HL-60 (cell line): ENCODE results near the gene RFLNA.

ENCODE experiments used
- DNase-seq, 2 experiments: peaks; one replicate each; pipeline ENCODE4 v3.0.0-alpha.2; 2010 to 2020; ENCODE audit warnings: low read depth in 1 of 2, low spot score in 1 of 2
- H3K27ac ChIP-seq: fragments of 250-450 bp; sonication (Bioruptor Pico); replicated peaks from 2 replicates; pipeline ENCODE4 v1.5.1; 2020; ENCODE audit warnings: mild to moderate bottlenecking, moderate library complexity
- H3K27me3 ChIP-seq: fragments of 250-450 bp; sonication (Bioruptor Pico); 2 replicates; pipeline ENCODE4 v1.5.1; 2021; ENCODE audit warnings: mild to moderate bottlenecking, moderate library complexity; ENCODE audit not compliant: insufficient read depth, poor library complexity, severe bottlenecking
- H3K4me3 ChIP-seq: replicated peaks from 2 replicates; pipeline ENCODE4 v1.5.1; 2011; ENCODE audit warnings: mild to moderate bottlenecking, control low read depth, low read length; ENCODE audit not compliant: insufficient read depth
- GABPA ChIP-seq: IDR thresholded peaks from 2 replicates; pipeline ENCODE4 v1.6.1; 2012; ENCODE audit warnings: low read depth
- POLR2AphosphoS5 ChIP-seq: IDR thresholded peaks from 2 replicates; pipeline ENCODE4 v1.6.1; 2012; ENCODE audit warnings: low read depth
- SPI1 ChIP-seq: IDR thresholded peaks from 2 replicates; pipeline ENCODE4 v1.6.1; 2012; ENCODE audit warnings: low read depth, mild to moderate bottlenecking, borderline replicate concordance
- TF ChIP-seq, protein P1 (sequence below): IDR thresholded peaks from one replicate; pipeline ENCODE4 v1.5.1; 2011; ENCODE audit warnings: low read length, control low read depth, inconsistent platforms; ENCODE audit not compliant: insufficient read depth
- TF ChIP-seq, protein P2 (sequence below): IDR thresholded peaks from 2 replicates; pipeline ENCODE4 v1.6.1; 2012; ENCODE audit warnings: low read depth; ENCODE audit not compliant: insufficient replicate concordance

RFLNA gene

DNA sequence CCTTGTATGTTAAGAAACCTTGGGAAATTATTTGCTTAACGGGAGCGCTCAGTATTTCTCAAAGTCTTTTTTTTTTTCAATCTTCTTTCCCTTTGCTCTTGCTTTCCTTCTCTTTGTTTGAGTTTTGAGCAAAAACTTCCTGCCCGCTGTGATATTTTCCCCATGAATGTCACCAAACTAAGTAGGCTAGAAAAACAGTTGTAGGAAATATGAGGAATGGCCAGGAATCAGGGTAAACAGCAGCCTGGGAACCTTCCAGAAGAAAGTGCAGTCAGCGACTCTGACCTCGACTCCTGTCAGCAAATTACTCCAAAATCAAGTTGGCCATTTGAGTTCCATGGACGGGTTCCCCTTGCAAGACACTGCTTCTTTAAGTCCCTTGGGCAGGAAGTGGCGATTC lies 11.6 kb upstream of the RFLNA start:
- Histone ChIP-seq H3K4me3 (no peak overlapping the region), H3K27me3 (no peaks in the 10 kb centered on the region), H3K27ac (no peak overlapping the region)
- DNase-seq = no peak
- TF ChIP-seq, protein P1, sequence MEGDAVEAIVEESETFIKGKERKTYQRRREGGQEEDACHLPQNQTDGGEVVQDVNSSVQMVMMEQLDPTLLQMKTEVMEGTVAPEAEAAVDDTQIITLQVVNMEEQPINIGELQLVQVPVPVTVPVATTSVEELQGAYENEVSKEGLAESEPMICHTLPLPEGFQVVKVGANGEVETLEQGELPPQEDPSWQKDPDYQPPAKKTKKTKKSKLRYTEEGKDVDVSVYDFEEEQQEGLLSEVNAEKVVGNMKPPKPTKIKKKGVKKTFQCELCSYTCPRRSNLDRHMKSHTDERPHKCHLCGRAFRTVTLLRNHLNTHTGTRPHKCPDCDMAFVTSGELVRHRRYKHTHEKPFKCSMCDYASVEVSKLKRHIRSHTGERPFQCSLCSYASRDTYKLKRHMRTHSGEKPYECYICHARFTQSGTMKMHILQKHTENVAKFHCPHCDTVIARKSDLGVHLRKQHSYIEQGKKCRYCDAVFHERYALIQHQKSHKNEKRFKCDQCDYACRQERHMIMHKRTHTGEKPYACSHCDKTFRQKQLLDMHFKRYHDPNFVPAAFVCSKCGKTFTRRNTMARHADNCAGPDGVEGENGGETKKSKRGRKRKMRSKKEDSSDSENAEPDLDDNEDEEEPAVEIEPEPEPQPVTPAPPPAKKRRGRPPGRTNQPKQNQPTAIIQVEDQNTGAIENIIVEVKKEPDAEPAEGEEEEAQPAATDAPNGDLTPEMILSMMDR = no peak
- TF ChIP-seq, protein P2, sequence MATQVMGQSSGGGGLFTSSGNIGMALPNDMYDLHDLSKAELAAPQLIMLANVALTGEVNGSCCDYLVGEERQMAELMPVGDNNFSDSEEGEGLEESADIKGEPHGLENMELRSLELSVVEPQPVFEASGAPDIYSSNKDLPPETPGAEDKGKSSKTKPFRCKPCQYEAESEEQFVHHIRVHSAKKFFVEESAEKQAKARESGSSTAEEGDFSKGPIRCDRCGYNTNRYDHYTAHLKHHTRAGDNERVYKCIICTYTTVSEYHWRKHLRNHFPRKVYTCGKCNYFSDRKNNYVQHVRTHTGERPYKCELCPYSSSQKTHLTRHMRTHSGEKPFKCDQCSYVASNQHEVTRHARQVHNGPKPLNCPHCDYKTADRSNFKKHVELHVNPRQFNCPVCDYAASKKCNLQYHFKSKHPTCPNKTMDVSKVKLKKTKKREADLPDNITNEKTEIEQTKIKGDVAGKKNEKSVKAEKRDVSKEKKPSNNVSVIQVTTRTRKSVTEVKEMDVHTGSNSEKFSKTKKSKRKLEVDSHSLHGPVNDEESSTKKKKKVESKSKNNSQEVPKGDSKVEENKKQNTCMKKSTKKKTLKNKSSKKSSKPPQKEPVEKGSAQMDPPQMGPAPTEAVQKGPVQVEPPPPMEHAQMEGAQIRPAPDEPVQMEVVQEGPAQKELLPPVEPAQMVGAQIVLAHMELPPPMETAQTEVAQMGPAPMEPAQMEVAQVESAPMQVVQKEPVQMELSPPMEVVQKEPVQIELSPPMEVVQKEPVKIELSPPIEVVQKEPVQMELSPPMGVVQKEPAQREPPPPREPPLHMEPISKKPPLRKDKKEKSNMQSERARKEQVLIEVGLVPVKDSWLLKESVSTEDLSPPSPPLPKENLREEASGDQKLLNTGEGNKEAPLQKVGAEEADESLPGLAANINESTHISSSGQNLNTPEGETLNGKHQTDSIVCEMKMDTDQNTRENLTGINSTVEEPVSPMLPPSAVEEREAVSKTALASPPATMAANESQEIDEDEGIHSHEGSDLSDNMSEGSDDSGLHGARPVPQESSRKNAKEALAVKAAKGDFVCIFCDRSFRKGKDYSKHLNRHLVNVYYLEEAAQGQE = no peak
- TF ChIP-seq GABPA (no peak), SPI1 (no peak), POLR2AphosphoS5 (no peak)

DNA sequence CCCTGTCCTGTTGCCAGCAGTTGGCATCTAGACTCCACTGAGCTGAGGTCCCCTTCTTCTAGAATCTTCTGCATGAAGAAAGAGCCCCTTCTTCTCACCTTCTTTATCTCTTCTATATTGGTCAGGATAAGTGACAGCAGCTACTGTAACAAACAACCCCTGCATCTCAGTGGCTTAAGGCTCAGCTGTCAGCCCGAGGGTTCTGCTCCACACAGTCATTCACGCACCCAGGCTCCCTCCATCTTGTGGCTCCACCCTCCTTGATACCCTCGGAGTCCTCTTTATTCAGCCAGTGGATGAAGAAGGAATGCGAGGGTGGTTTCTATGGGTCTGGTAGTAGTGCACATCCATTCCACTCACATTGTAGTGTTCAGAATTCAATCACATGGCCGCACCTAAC lies 10.5 kb upstream of the RFLNA start:
- H3K27me3 ChIP-seq = no peaks in the 10 kb centered on the region
- no peak overlapping the region for H3K27ac ChIP-seq
- TF ChIP-seq, protein P2 = no peak
- TF ChIP-seq SPI1 = no peak
- TF ChIP-seq, protein P1 = no peak
- H3K4me3 ChIP-seq = no peak overlapping the region
- DNase-seq = no peak

DNA sequence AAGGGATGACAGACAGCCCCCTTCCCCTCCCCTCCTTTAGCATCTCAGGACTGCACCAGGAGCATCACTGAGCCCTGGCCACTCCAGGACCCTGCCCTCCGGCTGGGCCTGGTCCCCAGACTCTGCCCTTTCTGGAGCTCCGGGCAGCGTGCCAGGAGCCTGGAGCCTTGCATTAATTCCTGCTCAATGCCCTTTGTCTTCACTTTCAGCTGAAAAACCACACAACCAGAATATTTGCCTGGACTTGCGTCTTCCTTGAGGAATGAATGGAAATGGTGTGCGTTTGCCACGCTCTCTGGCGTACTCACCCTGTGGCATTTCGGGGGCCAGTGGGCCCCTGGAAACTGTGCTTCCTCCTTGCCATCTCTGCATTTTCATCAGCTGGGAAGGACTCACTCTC lies 8.5 kb upstream of the RFLNA start:
- Histone ChIP-seq H3K27ac (no peak overlapping the region), H3K4me3 (no peak overlapping the region), H3K27me3 (no peaks in the 10 kb centered on the region)
- TF ChIP-seq, protein P2 = no peak
- TF ChIP-seq POLR2AphosphoS5 (no peak), SPI1 (no peak), GABPA (no peak)
- TF ChIP-seq, protein P1 = no peak
- DNase-seq = no peak
